GM23338 (cell line): ENCODE measurements around the gene PPP6R3. TPM values are rescaled to one million over a fixed set of nuclear protein-coding genes. Genes with fewer than 3 reads are reported as not detected.
"Not testable (repeated sequence)": the region's sequence is repeated elsewhere in the genome, so short reads cannot be mapped to it uniquely, and the experiment has no call there.

Experiments used
- ATAC-seq: fragments of 200-7000 bp; cut with Tn5 transposase; 3 replicates; pipeline ENCODE4 v1.9.1; 2020
- DNase-seq: peaks from one replicate; pipeline ENCODE4 v3.0.0-alpha.2; 2015; ENCODE audit warnings: low spot score
- H2AFZ ChIP-seq: fragments of 200-600 bp; sonication (generic); 2 replicates; pipeline ENCODE4 v1.8.0; 2016; ENCODE audit warnings: antibody characterized with exemption, mild to moderate bottlenecking, moderate library complexity
- H3F3A ChIP-seq: fragments of 200-600 bp; sonication (generic); replicated peaks from 2 replicates; pipeline ENCODE4 v1.8.0; 2017; ENCODE audit warnings: antibody characterized with exemption, mixed run types, low read depth
- H3K27ac ChIP-seq: fragments of 200-600 bp; sonication (generic); 2 replicates; pipeline ENCODE4 v1.6.1; 2016; ENCODE audit warnings: low read depth
- H3K27me3 ChIP-seq: fragments of 200-600 bp; sonication (generic); 2 replicates; pipeline ENCODE4 v1.8.0; 2016; ENCODE audit warnings: mild to moderate bottlenecking, mixed run types, moderate library complexity; ENCODE audit not compliant: insufficient read depth
- H3K36me3 ChIP-seq: fragments of 200-600 bp; sonication (generic); 2 replicates; pipeline ENCODE4 v1.8.0; 2016; ENCODE audit warnings: mild to moderate bottlenecking; ENCODE audit not compliant: insufficient read depth
- H3K4me1 ChIP-seq: fragments of 200-600 bp; sonication (generic); 2 replicates; pipeline ENCODE4 v1.8.0; 2016; ENCODE audit warnings: mild to moderate bottlenecking, moderate library complexity; ENCODE audit not compliant: insufficient read depth
- H3K4me2 ChIP-seq: fragments of 200-600 bp; sonication (generic); 2 replicates; pipeline ENCODE4 v1.7.1; 2017; ENCODE audit warnings: mixed run types
- H3K4me3 ChIP-seq: fragments of 200-600 bp; sonication (generic); 2 replicates; pipeline ENCODE4 v1.6.1; 2016; ENCODE audit warnings: mixed run types
- H3K79me2 ChIP-seq: fragments of 200-600 bp; sonication (generic); replicated peaks from 2 replicates; pipeline ENCODE4 v1.8.0; 2017; ENCODE audit warnings: mild to moderate bottlenecking; ENCODE audit not compliant: insufficient read depth
- H3K9me2 ChIP-seq: fragments of 200-600 bp; sonication (generic); 2 replicates; pipeline ENCODE4 v1.8.0; 2017; ENCODE audit not compliant: insufficient read depth
- H4K20me1 ChIP-seq: fragments of 200-600 bp; sonication (generic); replicated peaks from 2 replicates; pipeline ENCODE4 v1.8.0; 2017; ENCODE audit warnings: mild to moderate bottlenecking; ENCODE audit not compliant: insufficient read depth
- H3K27ac Mint-ChIP-seq: 2 replicates; pipeline ENCODE4 v1.8.0; 2020; ENCODE audit warnings: inconsistent platforms, mild to moderate bottlenecking, moderate library complexity, mixed read lengths
- H3K27me3 Mint-ChIP-seq: 3 replicates; pipeline ENCODE4 v1.8.0; 2022; ENCODE audit warnings: low read depth, mild to moderate bottlenecking, moderate library complexity, mixed read lengths, inconsistent platforms; ENCODE audit not compliant: insufficient read depth, poor library complexity
- H3K36me3 Mint-ChIP-seq: 3 replicates; pipeline ENCODE4 v1.8.0; 2021; ENCODE audit warnings: low read depth, mild to moderate bottlenecking, inconsistent platforms, moderate library complexity, mixed read lengths
- H3K4me1 Mint-ChIP-seq: 3 replicates; pipeline ENCODE4 v1.8.0; 2020; ENCODE audit warnings: mild to moderate bottlenecking, inconsistent platforms, mixed read lengths
- H3K4me3 Mint-ChIP-seq: 3 replicates; pipeline ENCODE4 v1.8.0; 2021; ENCODE audit warnings: moderate library complexity, mild to moderate bottlenecking, inconsistent platforms, mixed read lengths
- H3K9me3 Mint-ChIP-seq: 3 replicates; pipeline ENCODE4 v1.8.0; 2020; ENCODE audit warnings: moderate library complexity, mild to moderate bottlenecking, inconsistent platforms, mixed read lengths
- CTCF ChIP-seq, 2 experiments: fragments of 200-600 bp in 1 of 2; sonication (generic) in 1 of 2; conservative IDR thresholded peaks; 2 replicates each; pipeline versions ENCODE4 v1.5.1 to v1.6.1; 2016 to 2017; ENCODE audit warnings: antibody characterized with exemption in 2 of 2, low read depth in 2 of 2, mild to moderate bottlenecking in 2 of 2, moderate library complexity in 1 of 2
- NANOG ChIP-seq: IDR thresholded peaks from 2 replicates; pipeline ENCODE4 v1.6.1; 2016; ENCODE audit warnings: antibody characterized with exemption, borderline replicate concordance
- REST ChIP-seq: IDR thresholded peaks from one replicate; pipeline ENCODE4 v1.6.1; 2018; ENCODE audit warnings: antibody characterized with exemption; ENCODE audit not compliant: unreplicated experiment
- polyA plus RNA-seq: library from polyadenylated mRNA; unstranded; fragments of >200 nt; fragmentation: Nextera tagmentation; extraction: Ambion mirVana; gene quantifications from 2 replicates; pipeline ENCODE4 v1.2.1, GENCODE V29; 2016
- total RNA-seq: library from RNA; depleted of rRNA; stranded (reverse); fragments of >200 nt; shearing (Covaris generic); gene quantifications from 2 replicates; pipeline ENCODE4 v1.2.3, GENCODE V29; 2014
- TF ChIP-seq, protein P1 (sequence below): fragments of 250-450 bp; sonication (Bioruptor Pico); IDR thresholded peaks from 2 replicates; pipeline ENCODE4 v1.5.0; 2020; ENCODE audit warnings: mild to moderate bottlenecking, moderate library complexity

PPP6R3 gene
- total and polyA plus RNA-seq, 2 experiments from 2014 or later: 170 to 268 TPM

GRCh38 chr11:68457898-68458249 is 2.7 kb upstream of the PPP6R3 start (continued):
- TF ChIP-seq, protein P1, sequence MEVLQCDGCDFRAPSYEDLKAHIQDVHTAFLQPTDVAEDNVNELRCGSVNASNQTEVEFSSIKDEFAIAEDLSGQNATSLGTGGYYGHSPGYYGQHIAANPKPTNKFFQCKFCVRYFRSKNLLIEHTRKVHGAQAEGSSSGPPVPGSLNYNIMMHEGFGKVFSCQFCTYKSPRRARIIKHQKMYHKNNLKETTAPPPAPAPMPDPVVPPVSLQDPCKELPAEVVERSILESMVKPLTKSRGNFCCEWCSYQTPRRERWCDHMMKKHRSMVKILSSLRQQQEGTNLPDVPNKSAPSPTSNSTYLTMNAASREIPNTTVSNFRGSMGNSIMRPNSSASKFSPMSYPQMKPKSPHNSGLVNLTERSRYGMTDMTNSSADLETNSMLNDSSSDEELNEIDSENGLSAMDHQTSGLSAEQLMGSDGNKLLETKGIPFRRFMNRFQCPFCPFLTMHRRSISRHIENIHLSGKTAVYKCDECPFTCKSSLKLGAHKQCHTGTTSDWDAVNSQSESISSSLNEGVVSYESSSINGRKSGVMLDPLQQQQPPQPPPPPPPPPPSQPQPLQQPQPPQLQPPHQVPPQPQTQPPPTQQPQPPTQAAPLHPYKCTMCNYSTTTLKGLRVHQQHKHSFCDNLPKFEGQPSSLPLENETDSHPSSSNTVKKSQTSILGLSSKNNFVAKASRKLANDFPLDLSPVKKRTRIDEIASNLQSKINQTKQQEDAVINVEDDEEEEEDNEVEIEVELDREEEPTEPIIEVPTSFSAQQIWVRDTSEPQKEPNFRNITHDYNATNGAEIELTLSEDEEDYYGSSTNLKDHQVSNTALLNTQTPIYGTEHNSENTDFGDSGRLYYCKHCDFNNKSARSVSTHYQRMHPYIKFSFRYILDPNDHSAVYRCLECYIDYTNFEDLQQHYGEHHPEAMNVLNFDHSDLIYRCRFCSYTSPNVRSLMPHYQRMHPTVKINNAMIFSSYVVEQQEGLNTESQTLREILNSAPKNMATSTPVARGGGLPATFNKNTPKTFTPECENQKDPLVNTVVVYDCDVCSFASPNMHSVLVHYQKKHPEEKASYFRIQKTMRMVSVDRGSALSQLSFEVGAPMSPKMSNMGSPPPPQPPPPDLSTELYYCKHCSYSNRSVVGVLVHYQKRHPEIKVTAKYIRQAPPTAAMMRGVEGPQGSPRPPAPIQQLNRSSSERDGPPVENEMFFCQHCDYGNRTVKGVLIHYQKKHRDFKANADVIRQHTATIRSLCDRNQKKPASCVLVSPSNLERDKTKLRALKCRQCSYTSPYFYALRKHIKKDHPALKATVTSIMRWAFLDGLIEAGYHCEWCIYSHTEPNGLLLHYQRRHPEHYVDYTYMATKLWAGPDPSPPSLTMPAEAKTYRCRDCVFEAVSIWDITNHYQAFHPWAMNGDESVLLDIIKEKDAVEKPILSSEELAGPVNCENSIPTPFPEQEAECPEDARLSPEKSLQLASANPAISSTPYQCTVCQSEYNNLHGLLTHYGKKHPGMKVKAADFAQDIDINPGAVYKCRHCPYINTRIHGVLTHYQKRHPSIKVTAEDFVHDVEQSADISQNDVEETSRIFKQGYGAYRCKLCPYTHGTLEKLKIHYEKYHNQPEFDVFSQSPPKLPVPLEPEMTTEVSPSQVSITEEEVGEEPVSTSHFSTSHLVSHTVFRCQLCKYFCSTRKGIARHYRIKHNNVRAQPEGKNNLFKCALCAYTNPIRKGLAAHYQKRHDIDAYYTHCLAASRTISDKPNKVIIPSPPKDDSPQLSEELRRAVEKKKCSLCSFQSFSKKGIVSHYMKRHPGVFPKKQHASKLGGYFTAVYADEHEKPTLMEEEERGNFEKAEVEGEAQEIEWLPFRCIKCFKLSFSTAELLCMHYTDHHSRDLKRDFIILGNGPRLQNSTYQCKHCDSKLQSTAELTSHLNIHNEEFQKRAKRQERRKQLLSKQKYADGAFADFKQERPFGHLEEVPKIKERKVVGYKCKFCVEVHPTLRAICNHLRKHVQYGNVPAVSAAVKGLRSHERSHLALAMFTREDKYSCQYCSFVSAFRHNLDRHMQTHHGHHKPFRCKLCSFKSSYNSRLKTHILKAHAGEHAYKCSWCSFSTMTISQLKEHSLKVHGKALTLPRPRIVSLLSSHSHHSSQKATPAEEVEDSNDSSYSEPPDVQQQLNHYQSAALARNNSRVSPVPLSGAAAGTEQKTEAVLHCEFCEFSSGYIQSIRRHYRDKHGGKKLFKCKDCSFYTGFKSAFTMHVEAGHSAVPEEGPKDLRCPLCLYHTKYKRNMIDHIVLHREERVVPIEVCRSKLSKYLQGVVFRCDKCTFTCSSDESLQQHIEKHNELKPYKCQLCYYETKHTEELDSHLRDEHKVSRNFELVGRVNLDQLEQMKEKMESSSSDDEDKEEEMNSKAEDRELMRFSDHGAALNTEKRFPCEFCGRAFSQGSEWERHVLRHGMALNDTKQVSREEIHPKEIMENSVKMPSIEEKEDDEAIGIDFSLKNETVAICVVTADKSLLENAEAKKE (CRISPR knock-in tag): no peak
- no peak for TF ChIP-seq NANOG
- no peak for TF ChIP-seq CTCF (conservative IDR thresholded peaks at IDR 0.05; ENCODE audit: low read depth in 2 of 2)
- no peak for TF ChIP-seq REST

- not testable (repeated sequence) for H3K27ac ChIP-seq, H3K4me3 Mint-ChIP-seq, H3K27ac Mint-ChIP-seq, H3K36me3 ChIP-seq, H3K27me3 ChIP-seq, H3K4me3 ChIP-seq, H2AFZ ChIP-seq, DNase-seq, H3K9me2 ChIP-seq, H3K36me3 Mint-ChIP-seq, H3K9me3 Mint-ChIP-seq, H3F3A ChIP-seq, H3K4me2 ChIP-seq, ATAC-seq
- Histone ChIP-seq H4K20me1 (peaks cover 19% of the 10 kb centered on the region), H3K4me1 (peaks cover 21% of the 10 kb centered on the region), H3K79me2 (peaks cover 24% of the 10 kb centered on the region)
- H3K4me1 Mint-ChIP-seq: peaks cover 19% of the 10 kb centered on the region
- H3K27me3 Mint-ChIP-seq: peaks cover 23% of the 10 kb centered on the region
These were observed 2.2 kb upstream of the PPP6R3 start for GRCh38 chr11:68458340-68458739.
